ENCODE data around the gene ACBD6. TPM values are rescaled to one million over a fixed set of nuclear protein-coding genes. Genes with fewer than 3 reads are reported as not detected.

ACBD6 gene
- total RNA-seq, 2 donors from 2014 or later, result 41.9 to 50.0 TPM

- Histone ChIP-seq H3K4me3 (no peak overlapping the region), H3K27ac (no peak overlapping the region), H3K27me3 (replicated peaks; ENCODE audit: insufficient read depth) (no peaks in the 10 kb centered on the region), H3K36me3 (no peaks in the 10 kb centered on the region), H3K4me1 (replicated peaks) (no peaks in the 10 kb centered on the region), H3K9me3 (no peaks in the 10 kb centered on the region)
- 82% methylated on average over 3 of the region's 3 CpGs for WGBS
- no peak for DNase-seq (ENCODE audit: low spot score)
- intact Hi-C loops (cut with DNase I), result no loop called here
- TF ChIP-seq POLR2AphosphoS5 (IDR thresholded peaks at IDR 0.05) (no peak), CTCF (IDR thresholded peaks at IDR 0.05) (no peak), POLR2A (IDR thresholded peaks at IDR 0.05) (no peak)
Observed at GRCh38 chr1:180497826-180498225, 4.6 kb downstream of the ACBD6 start.

GRCh38 chr1:180494370-180494769 lies 8.0 kb downstream of the ACBD6 start:
- no peak for TF ChIP-seq CTCF (IDR thresholded peaks at IDR 0.05)
- no peak for TF ChIP-seq POLR2AphosphoS5 (IDR thresholded peaks at IDR 0.05)
- TF ChIP-seq POLR2A (IDR thresholded peaks at IDR 0.05), result no peak
- no peaks in the 10 kb centered on the region for H3K36me3 ChIP-seq
- WGBS, result 82% methylated on average over 2 of the region's 2 CpGs

GRCh38 chr1:180489976-180490375 lies 12.4 kb downstream of the ACBD6 start:
- Histone ChIP-seq H3K36me3 (no peaks in the 10 kb centered on the region), H3K27ac (no peak overlapping the region), H3K4me3 (no peak overlapping the region), H3K27me3 (replicated peaks; ENCODE audit: insufficient read depth) (no peaks in the 10 kb centered on the region), H3K9me3 (no peaks in the 10 kb centered on the region), H3K4me1 (replicated peaks) (no peaks in the 10 kb centered on the region)
- TF ChIP-seq CTCF (IDR thresholded peaks at IDR 0.05) (no peak), POLR2AphosphoS5 (IDR thresholded peaks at IDR 0.05) (no peak), POLR2A (IDR thresholded peaks at IDR 0.05) (no peak)
- no peak for DNase-seq (ENCODE audit: low spot score)
- intact Hi-C loops (cut with DNase I), result no loop called here

More at GRCh38 chr1:180494370-180494769, 8.0 kb downstream of the ACBD6 start:
- no peaks in the 10 kb centered on the region for H3K27me3 ChIP-seq (replicated peaks; ENCODE audit: insufficient read depth)
- no peak overlapping the region for H3K27ac ChIP-seq
- H3K4me1 ChIP-seq (replicated peaks), result no peaks in the 10 kb centered on the region
- H3K4me3 ChIP-seq, result no peak overlapping the region
- no peaks in the 10 kb centered on the region for H3K9me3 ChIP-seq
- intact Hi-C loops (cut with DNase I), result no loop called here
- no peak for DNase-seq (ENCODE audit: low spot score)

- no peak for TF ChIP-seq POLR2A (IDR thresholded peaks at IDR 0.05)
- TF ChIP-seq CTCF (IDR thresholded peaks at IDR 0.05), result no peak
- no peak for TF ChIP-seq POLR2AphosphoS5 (IDR thresholded peaks at IDR 0.05)
- no peaks in the 10 kb centered on the region for H3K4me1 ChIP-seq (replicated peaks)
- intact Hi-C loops (cut with DNase I), result no loop called here
- H3K9me3 ChIP-seq, result no peaks in the 10 kb centered on the region
- 84% methylated on average over 2 of the region's 2 CpGs for WGBS
- H3K27me3 ChIP-seq (replicated peaks; ENCODE audit: insufficient read depth), result no peaks in the 10 kb centered on the region
- no peak overlapping the region for H3K27ac ChIP-seq
- H3K36me3 ChIP-seq, result no peaks in the 10 kb centered on the region
- H3K4me3 ChIP-seq, result no peak overlapping the region
- no peak for DNase-seq (ENCODE audit: low spot score)
Observed at GRCh38 chr1:180489313-180489712, 13.1 kb downstream of the ACBD6 start.

- no peak for TF ChIP-seq POLR2AphosphoS5 (IDR thresholded peaks at IDR 0.05)
- TF ChIP-seq CTCF (IDR thresholded peaks at IDR 0.05), result no peak
- TF ChIP-seq POLR2A (IDR thresholded peaks at IDR 0.05), result no peak
- no peaks in the 10 kb centered on the region for H3K4me1 ChIP-seq (replicated peaks)
- intact Hi-C loops (cut with DNase I), result no loop called here
- H3K27ac ChIP-seq, result no peak overlapping the region
- H3K9me3 ChIP-seq, result no peaks in the 10 kb centered on the region
- no peak for DNase-seq (ENCODE audit: low spot score)
- no peaks in the 10 kb centered on the region for H3K36me3 ChIP-seq
- H3K27me3 ChIP-seq (replicated peaks; ENCODE audit: insufficient read depth), result no peaks in the 10 kb centered on the region
- no peak overlapping the region for H3K4me3 ChIP-seq
- 93% methylated on average over 2 of the region's 2 CpGs for WGBS
Observed at GRCh38 chr1:180488661-180489060, 13.7 kb downstream of the ACBD6 start.
